ENCODE measurements around the gene NLRP10.

The NLRP10 gene

GRCh38 chr11:7969756-7970646, 4.8 kb upstream of the NLRP10 start:
- Histone ChIP-seq H3K9me3 (ENCODE audit: low read length) (no peaks in the 10 kb centered on the region), H3K4me1 (ENCODE audit: insufficient read depth, low read length) (no peaks in the 10 kb centered on the region), H3K4me3 (ENCODE audit: low read depth in 1 of 2, low read length in 2 of 2) (no peak overlapping the region), H3K27me3 (ENCODE audit: control insufficient read depth in 1 of 2, insufficient read depth in 2 of 2, low read length in 2 of 2) (no peaks in the 10 kb centered on the region), H3K36me3 (ENCODE audit: insufficient read depth, low read length) (no peaks in the 10 kb centered on the region), H3K27ac (ENCODE audit: low read depth, low read length) (no peak overlapping the region), H3K9ac (ENCODE audit: low read length) (no peak overlapping the region)

DNA sequence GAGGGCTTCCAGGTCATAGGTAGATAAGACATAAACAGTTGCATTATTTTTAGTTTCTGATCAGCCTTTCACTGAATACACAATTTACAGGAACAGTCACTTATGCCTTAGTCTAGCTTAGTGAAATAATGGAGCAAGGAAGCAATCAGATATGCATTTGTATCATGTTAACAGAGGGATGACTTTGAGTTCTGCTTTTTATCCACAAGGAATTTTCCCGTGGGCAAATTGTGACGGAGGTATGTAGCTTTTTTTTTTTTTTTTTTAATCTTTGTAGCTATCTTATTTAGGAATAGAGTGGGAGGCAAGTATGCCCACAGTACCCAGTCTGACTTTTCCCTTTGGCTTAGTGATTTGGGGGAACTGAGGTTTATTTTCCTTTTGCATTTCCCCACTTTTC, 3.4 kb upstream of the NLRP10 start:
- Histone ChIP-seq H3K27me3 (ENCODE audit: control insufficient read depth in 1 of 2, insufficient read depth in 2 of 2, low read length in 2 of 2) (no peaks in the 10 kb centered on the region), H3K36me3 (ENCODE audit: insufficient read depth, low read length) (no peaks in the 10 kb centered on the region), H3K9ac (ENCODE audit: low read length) (no peak overlapping the region), H3K9me3 (ENCODE audit: low read length) (no peaks in the 10 kb centered on the region), H3K4me3 (ENCODE audit: low read depth in 1 of 2, low read length in 2 of 2) (no peak overlapping the region), H3K4me1 (ENCODE audit: insufficient read depth, low read length) (no peaks in the 10 kb centered on the region), H3K27ac (ENCODE audit: low read depth, low read length) (no peak overlapping the region)

DNA sequence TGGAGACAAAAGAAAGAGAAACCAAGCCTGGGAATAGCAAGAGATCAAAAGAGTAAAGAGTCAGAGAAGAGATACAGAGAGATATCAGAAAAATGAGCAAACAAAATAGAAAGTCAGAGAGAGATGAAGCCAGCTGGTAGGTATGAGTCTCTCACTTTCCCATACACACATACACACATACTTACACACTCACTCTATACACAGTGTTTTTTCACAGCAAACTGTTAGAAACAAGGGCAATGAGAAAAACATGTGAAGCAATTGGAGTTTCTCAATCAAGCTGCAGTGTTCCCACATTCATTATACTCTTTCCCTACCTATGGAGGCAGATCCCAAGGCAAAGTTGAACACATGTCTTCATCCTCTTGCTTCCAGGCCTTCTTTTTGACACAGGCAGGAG, 2.6 kb upstream of the NLRP10 start:
- Histone ChIP-seq H3K9me3 (ENCODE audit: low read length) (no peaks in the 10 kb centered on the region), H3K4me1 (ENCODE audit: insufficient read depth, low read length) (no peaks in the 10 kb centered on the region), H3K36me3 (ENCODE audit: insufficient read depth, low read length) (no peaks in the 10 kb centered on the region), H3K4me3 (ENCODE audit: low read depth in 1 of 2, low read length in 2 of 2) (no peak overlapping the region), H3K27me3 (ENCODE audit: control insufficient read depth in 1 of 2, insufficient read depth in 2 of 2, low read length in 2 of 2) (no peaks in the 10 kb centered on the region), H3K9ac (ENCODE audit: low read length) (no peak overlapping the region), H3K27ac (ENCODE audit: low read depth, low read length) (no peak overlapping the region)

- no peak overlapping the region for H3K4me3 ChIP-seq (ENCODE audit: low read depth in 1 of 2, low read length in 2 of 2)
Observed at GRCh38 chr11:7967097-7967496, 1.9 kb upstream of the NLRP10 start.

GRCh38 chr11:7964873-7965272, 374 bp downstream of the NLRP10 start:
- Histone ChIP-seq H3K9ac (ENCODE audit: low read length) (no peak overlapping the region), H3K36me3 (ENCODE audit: insufficient read depth, low read length) (no peaks in the 10 kb centered on the region), H3K4me1 (ENCODE audit: insufficient read depth, low read length) (no peaks in the 10 kb centered on the region), H3K4me3 (ENCODE audit: low read depth in 1 of 2, low read length in 2 of 2) (no peak overlapping the region), H3K27me3 (ENCODE audit: control insufficient read depth in 1 of 2, insufficient read depth in 2 of 2, low read length in 2 of 2) (no peaks in the 10 kb centered on the region), H3K9me3 (ENCODE audit: low read length) (no peaks in the 10 kb centered on the region), H3K27ac (ENCODE audit: low read depth, low read length) (no peak overlapping the region)

More at GRCh38 chr11:7967097-7967496, 1.9 kb upstream of the NLRP10 start:
- H3K27me3 ChIP-seq (ENCODE audit: control insufficient read depth in 1 of 2, insufficient read depth in 2 of 2, low read length in 2 of 2), result no peaks in the 10 kb centered on the region
- H3K9me3 ChIP-seq (ENCODE audit: low read length), result no peaks in the 10 kb centered on the region
- H3K27ac ChIP-seq (ENCODE audit: low read depth, low read length), result no peak overlapping the region
- H3K9ac ChIP-seq (ENCODE audit: low read length), result no peak overlapping the region
- H3K4me1 ChIP-seq (ENCODE audit: insufficient read depth, low read length), result no peaks in the 10 kb centered on the region
- H3K36me3 ChIP-seq (ENCODE audit: insufficient read depth, low read length), result no peaks in the 10 kb centered on the region

GRCh38 chr11:7964261-7964660, 986 bp downstream of the NLRP10 start:
- H3K4me1 ChIP-seq (ENCODE audit: insufficient read depth, low read length), result no peaks in the 10 kb centered on the region
- no peak overlapping the region for H3K9ac ChIP-seq (ENCODE audit: low read length)
- no peak overlapping the region for H3K4me3 ChIP-seq (ENCODE audit: low read depth in 1 of 2, low read length in 2 of 2)
- H3K27ac ChIP-seq (ENCODE audit: low read depth, low read length), result no peak overlapping the region
- H3K36me3 ChIP-seq (ENCODE audit: insufficient read depth, low read length), result no peaks in the 10 kb centered on the region
- no peaks in the 10 kb centered on the region for H3K9me3 ChIP-seq (ENCODE audit: low read length)
- H3K27me3 ChIP-seq (ENCODE audit: control insufficient read depth in 1 of 2, insufficient read depth in 2 of 2, low read length in 2 of 2), result no peaks in the 10 kb centered on the region

- no peak overlapping the region for H3K9ac ChIP-seq (ENCODE audit: low read length)
Observed at GRCh38 chr11:7955191-7955590, 10.1 kb downstream of the NLRP10 start.

DNA sequence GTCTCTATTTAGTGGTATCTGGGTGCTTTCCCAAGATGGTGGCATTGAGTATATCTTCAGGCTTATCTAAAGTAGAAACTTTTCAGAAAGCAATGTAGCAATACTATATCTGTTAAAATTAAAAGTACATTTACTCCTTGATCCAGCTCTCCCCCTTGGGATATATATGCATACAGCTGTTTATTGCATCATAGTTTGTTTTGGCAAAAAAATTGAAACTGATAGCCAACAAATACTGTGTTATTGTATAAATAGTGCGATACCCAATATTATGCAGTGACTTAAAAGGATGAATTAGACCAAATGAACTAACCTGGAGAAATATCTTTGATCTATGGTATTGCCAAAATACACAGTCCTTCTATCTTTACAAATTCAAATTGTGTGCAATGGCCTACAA, 15.3 kb downstream of the NLRP10 start:
- no peak overlapping the region for H3K27ac ChIP-seq (ENCODE audit: low read depth, low read length)
- no peaks in the 10 kb centered on the region for H3K4me1 ChIP-seq (ENCODE audit: insufficient read depth, low read length)
- H3K36me3 ChIP-seq (ENCODE audit: insufficient read depth, low read length), result no peaks in the 10 kb centered on the region
- H3K9me3 ChIP-seq (ENCODE audit: low read length), result no peaks in the 10 kb centered on the region
- H3K4me3 ChIP-seq (ENCODE audit: low read depth in 1 of 2, low read length in 2 of 2), result no peak overlapping the region
- H3K9ac ChIP-seq (ENCODE audit: low read length), result no peak overlapping the region
- H3K27me3 ChIP-seq (ENCODE audit: control insufficient read depth in 1 of 2, insufficient read depth in 2 of 2, low read length in 2 of 2), result no peaks in the 10 kb centered on the region

More at GRCh38 chr11:7955191-7955590, 10.1 kb downstream of the NLRP10 start:
- Histone ChIP-seq H3K4me3 (ENCODE audit: low read depth in 1 of 2, low read length in 2 of 2) (no peak overlapping the region), H3K9me3 (ENCODE audit: low read length) (no peaks in the 10 kb centered on the region), H3K4me1 (ENCODE audit: insufficient read depth, low read length) (no peaks in the 10 kb centered on the region), H3K27ac (ENCODE audit: low read depth, low read length) (no peak overlapping the region), H3K27me3 (ENCODE audit: control insufficient read depth in 1 of 2, insufficient read depth in 2 of 2, low read length in 2 of 2) (no peaks in the 10 kb centered on the region), H3K36me3 (ENCODE audit: insufficient read depth, low read length) (no peaks in the 10 kb centered on the region)

DNA sequence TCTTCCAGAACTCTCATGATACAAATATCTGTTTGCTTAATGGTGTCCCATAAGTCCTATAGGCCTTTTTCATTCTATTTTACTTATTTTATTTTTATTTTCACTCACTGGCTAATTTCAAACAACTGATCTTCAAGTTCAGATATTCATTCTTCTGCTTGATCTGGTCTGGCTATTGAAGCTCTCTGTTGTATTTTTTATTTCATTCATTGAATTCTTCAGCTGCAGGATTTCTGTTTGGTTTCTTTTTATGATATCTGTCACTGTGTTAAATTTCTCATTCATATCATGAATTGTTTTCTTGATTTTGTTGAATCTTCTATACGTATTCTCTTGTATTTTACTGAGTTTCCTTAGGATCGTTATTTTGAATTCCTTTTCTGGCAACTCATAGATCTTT, 21.1 kb downstream of the NLRP10 start:
- no peak overlapping the region for H3K9ac ChIP-seq (ENCODE audit: low read length)
- H3K9me3 ChIP-seq (ENCODE audit: low read length), result peaks cover 3% of the 10 kb centered on the region
- no peaks in the 10 kb centered on the region for H3K36me3 ChIP-seq (ENCODE audit: insufficient read depth, low read length)
- no peaks in the 10 kb centered on the region for H3K4me1 ChIP-seq (ENCODE audit: insufficient read depth, low read length)
- no peaks in the 10 kb centered on the region for H3K27me3 ChIP-seq (ENCODE audit: control insufficient read depth in 1 of 2, insufficient read depth in 2 of 2, low read length in 2 of 2)
- H3K27ac ChIP-seq (ENCODE audit: low read depth, low read length), result no peak overlapping the region
- no peak overlapping the region for H3K4me3 ChIP-seq (ENCODE audit: low read depth in 1 of 2, low read length in 2 of 2)

GRCh38 chr11:7941608-7942007, 23.6 kb downstream of the NLRP10 start, which contains the start of gene OR10A3:
Gene OR10A3 (minus strand): TSS chr11:7941708. CDS start chr11:7939520, 2,188 bp downstream.
- peaks cover 3% of the 10 kb centered on the region for H3K9me3 ChIP-seq (ENCODE audit: low read length)
- H3K9ac ChIP-seq (ENCODE audit: low read length), result no peak within 1 kb of the TSS
- no peaks in the 10 kb centered on the region for H3K4me1 ChIP-seq (ENCODE audit: insufficient read depth, low read length)
- no peaks in the 10 kb centered on the region for H3K36me3 ChIP-seq (ENCODE audit: insufficient read depth, low read length)
- H3K4me3 ChIP-seq (ENCODE audit: low read depth in 1 of 2, low read length in 2 of 2), result no peak within 1 kb of the TSS
- H3K27me3 ChIP-seq (ENCODE audit: control insufficient read depth in 1 of 2, insufficient read depth in 2 of 2, low read length in 2 of 2), result no peaks in the 10 kb centered on the region
- no peak within 1 kb of the TSS for H3K27ac ChIP-seq (ENCODE audit: low read depth, low read length)

- Histone ChIP-seq H3K9me3 (ENCODE audit: low read length) (peaks cover 3% of the 10 kb centered on the region), H3K27me3 (ENCODE audit: control insufficient read depth in 1 of 2, insufficient read depth in 2 of 2, low read length in 2 of 2) (no peaks in the 10 kb centered on the region), H3K4me1 (ENCODE audit: insufficient read depth, low read length) (no peaks in the 10 kb centered on the region), H3K27ac (ENCODE audit: low read depth, low read length) (no peak overlapping the region), H3K4me3 (ENCODE audit: low read depth in 1 of 2, low read length in 2 of 2) (no peak overlapping the region), H3K36me3 (ENCODE audit: insufficient read depth, low read length) (no peaks in the 10 kb centered on the region), H3K9ac (ENCODE audit: low read length) (no peak overlapping the region)
Observed at GRCh38 chr11:7941146-7941545, 24.1 kb downstream of the NLRP10 start.

- Histone ChIP-seq H3K4me1 (ENCODE audit: insufficient read depth, low read length) (no peaks in the 10 kb centered on the region), H3K27ac (ENCODE audit: low read depth, low read length) (no peak overlapping the region), H3K9me3 (ENCODE audit: low read length) (no peaks in the 10 kb centered on the region), H3K36me3 (ENCODE audit: insufficient read depth, low read length) (no peaks in the 10 kb centered on the region), H3K4me3 (ENCODE audit: low read depth in 1 of 2, low read length in 2 of 2) (no peak overlapping the region), H3K9ac (ENCODE audit: low read length) (no peak overlapping the region), H3K27me3 (ENCODE audit: control insufficient read depth in 1 of 2, insufficient read depth in 2 of 2, low read length in 2 of 2) (no peaks in the 10 kb centered on the region)
Observed at GRCh38 chr11:7936615-7937014, 28.6 kb downstream of the NLRP10 start.

Data from muscle layer of colon (tissue), 2 donors.